Stimulated activated naive CD4-positive, alpha-beta T cell treated with Interleukin-2 at 50 U/mL for 16 hours (primary cell): ENCODE measurements around the gene HERC3.

Experiments used
- DNase-seq: peaks from one replicate; lab custom pipeline; 2025; lab: John Stamatoyannopoulos, UW

Gene HERC3

DNA sequence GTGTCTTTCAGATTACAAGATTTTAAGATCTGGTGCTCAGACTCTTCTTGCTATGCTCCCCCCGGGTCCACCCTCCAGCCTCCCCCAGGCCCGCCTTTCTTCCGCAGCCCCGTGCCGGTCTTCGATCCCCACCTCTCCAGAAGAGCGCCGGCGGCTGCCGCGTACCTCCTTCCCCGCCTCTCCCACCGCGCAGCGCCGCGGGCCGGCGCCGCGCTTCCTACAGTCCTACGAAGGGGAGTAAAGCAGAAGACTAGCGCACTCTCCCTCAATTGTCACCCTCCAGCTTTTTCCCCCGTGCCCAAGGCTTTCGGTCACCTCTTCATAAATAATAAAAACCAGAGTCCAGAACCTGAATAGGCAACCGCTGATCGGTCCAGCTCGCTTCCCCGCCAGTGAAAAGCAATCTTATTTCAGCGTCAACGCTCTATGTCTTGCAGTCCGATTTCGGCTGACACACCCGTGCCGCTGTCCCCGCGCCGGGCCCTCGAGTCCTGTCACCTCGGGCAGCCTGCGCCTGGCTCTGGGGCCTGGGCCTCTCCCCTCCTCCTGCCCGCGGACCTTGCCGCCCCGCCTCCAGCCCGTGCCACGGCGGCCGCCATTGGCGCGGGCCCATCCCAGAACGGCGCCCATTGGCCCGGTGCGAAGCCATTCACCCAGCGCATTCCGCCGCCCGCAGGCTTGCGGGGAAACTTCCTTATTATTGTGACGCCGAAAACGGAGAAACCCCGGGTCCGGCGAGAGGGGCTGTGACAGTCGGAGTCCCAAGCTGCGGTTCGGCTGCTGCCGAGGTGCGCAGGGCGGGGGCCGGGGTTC is at the start of gene HERC3:
Gene HERC3, plus strand, starts transcription at position 694 of the 813 bp plus-strand sequence. CDS start 13,344 bp downstream, outside the sequence.
- DNase-seq, result peak; percentile 86

DNA sequence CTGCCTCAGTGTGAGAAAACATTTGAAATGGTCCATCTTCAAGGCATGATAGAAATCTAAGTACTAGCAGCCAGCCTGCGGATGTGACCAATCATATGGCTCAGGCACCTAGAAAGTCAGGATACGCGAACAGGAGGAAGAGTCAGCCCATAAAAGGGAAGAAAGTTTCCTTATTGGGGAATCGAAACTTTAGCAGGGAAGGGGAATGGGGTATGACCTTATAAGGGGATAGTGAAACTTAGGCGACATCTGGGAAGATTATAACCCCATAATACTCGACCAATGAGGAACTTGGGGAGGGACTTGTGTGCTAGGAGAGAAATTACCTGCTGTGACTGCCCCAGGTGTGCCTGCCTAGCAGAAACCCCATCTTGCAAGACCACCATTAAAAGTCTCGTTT is 42.5 kb upstream of the HERC3 start:
- DNase-seq, result no peak

DNA sequence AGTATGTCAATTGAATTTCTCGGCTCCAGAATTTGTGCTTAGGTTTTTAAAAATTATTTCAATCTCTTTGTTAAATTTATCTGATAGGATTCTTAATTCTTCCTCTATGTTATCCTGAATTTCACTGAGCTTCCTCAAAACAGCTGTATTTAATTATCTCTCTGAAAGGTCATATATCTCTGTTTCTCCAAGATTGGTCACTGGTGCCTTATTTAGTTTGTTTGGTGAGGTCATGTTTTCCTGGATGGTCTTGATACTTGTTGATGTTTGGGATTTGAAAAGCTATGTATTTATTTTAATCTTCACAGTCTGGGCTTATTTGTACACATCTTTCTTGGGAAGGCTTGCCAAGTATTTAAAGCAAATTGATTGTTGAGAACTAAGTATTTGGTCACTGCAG is 24.7 kb upstream of the HERC3 start:
- no peak for DNase-seq

DNA sequence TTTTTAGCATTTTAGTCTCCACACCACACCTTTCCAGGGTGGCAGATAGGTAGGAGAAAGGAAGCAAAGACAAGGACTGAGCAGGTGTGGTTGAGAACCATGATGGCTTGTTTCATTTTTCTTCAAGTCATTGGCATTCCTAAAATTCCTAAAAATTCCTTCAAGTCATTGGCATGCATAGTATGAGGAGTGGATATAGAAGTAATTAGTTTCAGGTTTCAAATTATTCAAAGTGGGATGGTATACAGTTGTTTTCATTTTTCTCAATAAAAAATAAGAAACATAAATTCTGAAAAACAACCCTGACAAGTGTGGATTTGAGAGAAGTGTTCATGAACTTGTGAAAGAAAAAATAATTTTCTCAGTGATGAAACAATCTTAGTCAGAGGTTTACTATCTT is 22.3 kb upstream of the HERC3 start:
- no peak for DNase-seq

DNA sequence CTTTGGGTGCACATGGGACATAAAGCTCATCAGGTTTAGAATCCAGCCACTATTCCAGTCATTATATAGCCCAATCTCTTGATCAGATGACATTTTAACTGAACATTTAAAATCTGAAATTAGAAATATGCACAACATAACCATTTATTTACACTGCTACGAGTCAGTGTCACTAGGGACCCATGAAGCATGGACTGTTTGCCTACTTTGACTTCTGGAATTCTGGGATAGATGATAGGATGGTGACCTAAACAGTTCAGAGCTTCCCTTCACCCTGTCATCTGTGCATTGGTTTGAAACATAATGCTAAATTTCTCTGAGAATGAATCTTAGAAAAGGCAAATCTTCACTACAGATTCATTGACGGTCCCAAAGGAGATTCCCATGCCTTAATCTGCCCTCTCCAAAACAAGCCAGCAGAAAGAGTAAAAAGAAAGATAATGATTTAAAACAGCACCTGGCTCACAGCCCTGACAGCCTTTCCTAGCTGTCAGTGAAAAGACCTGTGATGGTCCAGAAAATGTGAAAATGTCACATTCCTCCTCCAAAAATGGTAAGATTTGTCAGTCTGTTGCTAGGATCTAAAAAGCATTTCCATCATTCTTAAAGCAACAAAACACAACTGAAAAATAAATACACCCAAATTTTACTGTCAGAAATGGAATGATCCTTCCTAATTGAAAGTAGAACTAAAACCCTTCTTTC is 18.9 kb upstream of the HERC3 start:
- no peak for DNase-seq

DNA sequence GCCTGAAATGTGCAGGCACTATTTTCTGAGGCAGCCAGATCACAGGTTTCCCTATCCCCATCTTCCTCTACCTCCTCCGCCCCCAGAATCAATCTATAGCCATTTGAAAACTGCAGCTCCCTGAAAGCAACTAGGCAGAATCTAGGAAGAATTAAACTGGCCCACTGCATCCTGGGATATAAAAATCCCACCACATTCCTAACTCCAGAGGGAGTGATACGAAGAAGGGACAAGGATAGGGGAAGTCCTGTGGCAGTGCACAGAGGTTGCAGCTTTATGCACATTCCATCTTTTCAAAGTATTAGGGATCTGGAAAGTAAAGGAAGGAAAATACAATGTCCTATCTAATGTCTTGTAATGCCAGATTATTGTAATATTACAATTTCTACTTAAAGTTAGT is 18.3 kb upstream of the HERC3 start:
- DNase-seq, result no peak

DNA sequence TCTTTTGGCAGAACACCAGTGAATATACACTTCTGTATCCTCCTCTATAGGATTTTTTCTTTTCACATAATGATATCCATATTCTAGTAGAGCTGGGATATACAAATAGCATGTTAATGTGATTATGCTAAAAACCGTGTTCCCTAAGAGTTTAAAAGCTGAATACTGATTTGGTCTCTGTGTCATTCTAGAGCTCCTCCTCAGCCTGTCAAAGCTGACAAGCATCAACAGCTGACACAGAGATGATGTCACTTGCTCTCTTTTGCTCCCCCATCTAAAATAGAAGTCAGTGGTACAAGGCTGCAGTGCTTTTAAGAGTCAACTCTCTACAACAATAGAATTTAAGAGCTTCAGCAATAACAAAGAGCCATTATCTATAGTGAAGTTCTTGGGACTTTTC is 17.1 kb upstream of the HERC3 start:
- DNase-seq, result no peak

DNA sequence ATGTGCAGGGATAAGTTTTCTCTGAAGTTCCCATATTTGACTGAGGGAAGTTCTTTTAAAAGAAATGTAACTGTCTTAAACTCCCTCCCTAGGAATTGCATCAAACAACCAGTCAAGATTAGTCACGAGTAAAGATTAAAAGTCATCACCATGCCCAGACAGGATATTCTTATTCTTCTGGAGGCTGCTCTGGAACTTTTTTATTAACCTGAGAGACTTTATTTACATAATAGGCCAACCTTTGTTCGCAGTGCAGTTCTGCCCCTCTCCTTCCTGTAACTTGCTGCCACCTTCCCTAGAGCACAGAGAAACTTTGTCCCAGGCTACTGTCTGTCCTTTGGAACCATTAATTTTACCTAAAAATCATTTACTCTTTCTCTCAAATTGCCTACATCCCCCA is 9.8 kb upstream of the HERC3 start:
- no peak for DNase-seq

DNA sequence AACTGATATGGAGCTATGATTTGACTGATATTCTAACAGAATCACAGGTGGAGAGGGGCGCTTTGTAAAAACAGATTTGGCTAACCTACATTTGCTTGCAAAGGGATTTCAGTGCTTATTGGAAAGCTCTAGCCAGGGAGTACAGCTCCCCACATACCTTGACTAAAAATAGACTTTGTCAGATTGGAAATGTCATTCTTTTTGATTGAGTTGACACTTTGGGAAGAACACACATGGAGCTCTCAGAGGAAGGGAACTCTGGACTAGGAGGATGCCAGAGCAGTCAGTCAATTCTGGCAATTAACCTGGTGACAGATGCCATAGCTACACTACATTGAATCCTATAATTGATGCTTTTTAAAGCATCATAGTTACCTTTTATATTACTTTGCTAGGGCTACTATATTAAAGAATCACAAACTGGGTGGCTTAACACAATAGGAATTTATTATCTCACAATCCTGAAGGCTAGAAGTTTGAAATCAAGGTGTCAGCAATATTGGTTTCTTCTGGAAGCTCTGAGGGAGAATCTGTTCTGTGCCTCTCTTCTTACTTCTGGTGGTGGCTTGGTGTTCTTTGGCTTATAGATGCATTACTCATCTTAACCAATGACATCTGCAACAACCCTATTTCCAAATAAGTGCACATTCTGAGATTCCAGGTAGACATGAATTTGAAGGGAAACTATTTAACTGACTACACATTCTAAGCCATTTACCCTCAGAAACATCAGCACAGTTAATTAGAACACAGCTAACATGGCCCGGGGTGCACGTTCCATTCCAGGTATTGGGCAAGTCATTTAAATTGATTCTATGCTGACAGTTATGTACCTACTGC is 8.4 kb upstream of the HERC3 start:
- no peak for DNase-seq

DNA sequence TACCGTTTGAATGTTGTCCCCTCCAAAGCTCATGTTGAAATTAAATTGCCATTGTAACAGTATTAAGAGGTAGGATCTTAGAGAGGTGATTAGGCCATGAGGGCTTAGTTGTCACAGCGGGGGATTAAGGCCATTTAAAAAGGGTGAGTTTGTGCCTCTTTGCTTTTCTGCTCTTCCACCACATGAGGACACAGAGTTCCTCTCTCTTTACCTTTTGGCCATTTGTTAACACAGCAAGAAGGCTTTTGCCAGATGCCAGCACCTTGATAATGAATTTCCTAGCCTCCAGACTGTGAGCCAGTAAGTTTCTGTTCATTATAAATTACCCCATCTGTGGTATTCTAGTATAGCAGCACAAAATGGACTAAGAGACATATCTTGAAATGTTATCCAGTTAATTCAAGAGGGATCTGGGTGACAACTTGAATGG is 7.8 kb upstream of the HERC3 start:
- DNase-seq, result no peak

DNA sequence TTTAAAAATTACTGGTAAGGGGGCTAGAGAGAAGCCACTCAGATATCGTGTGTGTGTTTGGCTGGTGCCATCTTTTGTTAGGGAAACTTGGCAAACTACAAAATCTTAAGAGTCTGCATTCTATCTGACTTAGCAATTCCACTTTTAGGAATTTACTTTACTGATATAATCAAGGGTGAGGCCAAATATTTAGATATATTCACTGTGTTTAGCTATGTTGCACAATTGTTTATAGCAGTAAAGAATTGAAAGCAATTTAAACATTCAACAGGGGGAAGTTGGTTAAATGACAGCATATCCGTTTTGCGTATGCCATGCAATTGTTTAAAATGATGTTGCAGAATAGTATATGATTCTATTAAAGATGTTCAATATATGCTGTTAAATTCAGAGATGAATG is 6.4 kb upstream of the HERC3 start:
- no peak for DNase-seq

DNA sequence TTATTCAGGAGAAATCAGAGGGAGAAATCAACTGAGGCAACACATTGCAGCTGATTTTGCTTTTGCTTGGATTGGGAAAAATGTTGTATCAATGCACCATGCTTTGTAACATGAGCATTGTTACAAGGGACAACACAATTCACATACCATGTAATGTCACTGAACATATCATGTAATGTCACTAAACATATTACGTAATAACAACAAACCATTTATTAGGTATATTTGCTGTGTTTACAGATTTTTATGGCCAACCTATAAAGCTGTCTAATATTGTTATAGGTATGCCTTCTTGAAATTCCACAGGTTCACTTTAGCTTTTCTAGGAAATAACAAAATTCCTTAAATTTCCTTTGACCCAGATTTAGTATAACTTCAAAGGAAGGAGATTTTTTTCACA is 5.0 kb upstream of the HERC3 start:
- no peak for DNase-seq

DNA sequence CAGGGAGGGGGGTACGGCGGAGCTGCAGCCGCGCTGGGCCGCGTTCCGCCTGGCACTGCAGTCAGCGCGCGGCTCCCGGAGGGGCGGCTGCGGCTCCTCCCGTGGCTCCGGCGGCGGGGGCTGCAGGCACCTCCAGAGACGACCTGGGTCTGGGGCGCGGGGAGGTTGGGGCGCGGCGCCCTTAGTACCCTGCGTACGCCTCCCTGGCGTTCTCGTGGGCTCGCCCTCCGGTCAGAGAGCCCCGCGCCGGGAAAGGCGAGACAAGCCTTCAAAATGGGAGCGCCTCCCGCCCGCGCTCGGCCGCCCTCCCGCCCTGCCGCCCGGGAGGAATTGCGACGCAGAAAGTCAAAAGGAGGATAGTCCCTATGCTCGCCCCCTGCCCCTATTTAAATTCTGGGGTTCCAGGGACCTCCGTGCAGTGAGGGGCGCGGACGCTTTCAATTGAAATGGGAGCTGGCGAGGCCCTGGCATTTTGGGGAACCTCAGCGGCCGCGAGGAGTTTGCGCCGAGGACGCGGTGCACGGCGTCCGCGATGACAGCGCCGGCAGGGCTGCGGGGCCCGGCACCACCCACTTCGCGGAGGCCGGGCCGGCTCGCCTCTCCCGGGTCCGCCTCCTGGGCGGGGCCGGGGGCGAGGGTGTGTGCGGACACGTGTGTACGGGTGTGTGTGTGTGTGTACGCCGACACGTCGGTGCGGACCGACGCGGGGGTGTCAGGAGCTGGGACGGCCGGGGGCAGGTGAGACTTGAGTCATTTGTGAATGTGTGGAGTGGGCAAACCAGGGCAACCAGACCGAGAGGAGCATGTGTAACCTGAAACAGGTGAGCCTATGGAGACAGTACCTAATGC is 544 bp downstream of the HERC3 start:
- peak; percentile 82 for DNase-seq

DNA sequence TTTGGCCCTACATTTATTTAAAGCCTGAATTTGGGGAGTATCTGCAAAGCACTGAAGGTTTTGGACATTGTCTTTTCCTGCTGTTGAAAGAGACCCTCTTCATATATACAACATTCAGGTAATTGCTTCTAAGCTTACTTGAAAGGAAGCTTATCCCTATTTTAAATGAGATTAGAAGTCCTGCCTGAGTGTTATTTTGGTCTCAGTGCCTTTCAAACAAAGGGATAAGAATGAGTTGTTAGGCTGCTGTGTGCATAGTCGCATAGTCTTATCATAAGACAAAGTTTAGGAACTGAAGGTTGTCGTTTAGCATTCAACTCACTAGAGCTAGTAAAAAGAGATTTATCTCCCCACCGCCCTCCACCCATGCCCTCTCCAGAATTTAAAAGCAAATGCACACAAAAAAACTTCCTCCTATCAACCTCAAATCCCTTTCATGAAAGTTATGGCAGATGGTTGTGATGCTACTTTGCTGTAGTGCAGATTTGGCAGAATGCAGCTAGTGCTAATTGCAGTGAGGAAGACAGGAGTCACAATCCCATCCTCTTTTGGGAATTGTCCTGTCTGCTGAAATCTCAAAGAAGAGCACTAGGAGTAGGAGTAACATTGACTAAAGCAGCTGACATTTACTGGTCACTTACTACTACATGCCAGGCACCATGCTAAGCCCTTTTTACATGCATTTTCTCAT is 5.8 kb downstream of the HERC3 start:
- no peak for DNase-seq

DNA sequence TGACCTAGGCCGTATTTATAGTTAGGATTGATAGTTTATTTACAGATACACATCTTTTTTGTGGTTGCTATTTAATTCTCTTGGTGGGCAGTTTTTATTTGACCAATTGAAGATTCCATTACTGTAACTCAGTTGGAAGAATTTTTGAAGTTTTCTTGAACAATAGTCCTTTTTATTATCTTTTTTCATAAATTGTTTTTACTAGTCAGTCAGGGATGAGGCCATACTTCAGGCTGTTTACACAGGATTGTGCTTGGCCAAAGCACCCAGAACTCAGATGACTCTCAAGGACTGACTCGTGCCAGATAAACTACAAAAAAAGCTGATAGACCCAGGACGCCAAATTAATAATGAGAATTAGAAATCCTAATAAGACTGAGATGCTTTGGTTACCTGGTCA is 7.0 kb downstream of the HERC3 start:
- DNase-seq, result no peak

DNA sequence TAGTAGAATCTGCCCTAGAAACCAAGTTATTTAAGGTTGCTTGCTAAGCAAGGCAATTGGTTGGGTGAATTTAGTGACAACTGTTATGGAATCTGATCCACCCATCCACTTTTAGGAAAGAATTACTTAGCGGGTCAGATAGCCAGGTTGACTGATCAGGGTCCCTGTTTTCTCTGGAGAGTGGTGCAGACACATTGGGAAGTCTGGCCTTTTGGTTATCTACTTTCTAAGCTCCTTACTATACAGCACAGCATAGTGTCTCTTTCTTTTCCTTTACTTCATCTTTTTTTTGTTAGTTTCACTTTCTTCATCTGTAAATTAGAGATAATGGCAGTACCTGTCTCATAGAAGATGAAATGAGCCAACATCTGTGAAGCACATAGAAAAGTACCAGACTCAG is 7.4 kb downstream of the HERC3 start:
- DNase-seq, result no peak

DNA sequence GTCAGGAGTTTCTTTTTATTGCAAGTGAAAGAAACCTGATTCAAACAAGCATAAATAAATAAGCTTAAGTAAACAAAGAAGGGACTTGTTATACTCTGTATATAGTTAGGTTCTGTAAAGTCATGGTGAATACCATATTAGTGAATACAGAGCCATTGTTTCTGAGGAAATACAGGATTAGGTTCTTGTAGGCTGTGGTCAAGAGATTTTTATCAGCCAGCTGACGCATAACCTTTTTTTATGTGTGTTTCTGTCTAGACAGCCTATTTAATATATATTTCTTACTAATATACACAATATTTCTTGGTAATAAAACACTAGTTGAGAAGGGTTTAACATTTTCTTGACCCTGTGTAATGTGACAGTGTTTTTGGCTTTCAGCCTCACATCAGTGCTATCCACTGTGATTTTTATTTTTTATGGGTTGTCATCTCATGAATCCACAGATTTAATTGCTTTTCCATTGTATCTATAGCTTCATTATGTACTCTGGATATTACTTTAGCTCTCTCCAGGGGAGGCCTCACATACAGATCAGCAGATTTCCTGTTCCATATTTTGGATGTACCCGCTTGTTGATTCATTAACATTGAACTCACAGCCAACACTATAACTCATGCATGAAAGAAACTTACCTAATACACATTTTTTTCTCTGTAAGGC is 8.0 kb downstream of the HERC3 start:
- DNase-seq, result no peak

DNA sequence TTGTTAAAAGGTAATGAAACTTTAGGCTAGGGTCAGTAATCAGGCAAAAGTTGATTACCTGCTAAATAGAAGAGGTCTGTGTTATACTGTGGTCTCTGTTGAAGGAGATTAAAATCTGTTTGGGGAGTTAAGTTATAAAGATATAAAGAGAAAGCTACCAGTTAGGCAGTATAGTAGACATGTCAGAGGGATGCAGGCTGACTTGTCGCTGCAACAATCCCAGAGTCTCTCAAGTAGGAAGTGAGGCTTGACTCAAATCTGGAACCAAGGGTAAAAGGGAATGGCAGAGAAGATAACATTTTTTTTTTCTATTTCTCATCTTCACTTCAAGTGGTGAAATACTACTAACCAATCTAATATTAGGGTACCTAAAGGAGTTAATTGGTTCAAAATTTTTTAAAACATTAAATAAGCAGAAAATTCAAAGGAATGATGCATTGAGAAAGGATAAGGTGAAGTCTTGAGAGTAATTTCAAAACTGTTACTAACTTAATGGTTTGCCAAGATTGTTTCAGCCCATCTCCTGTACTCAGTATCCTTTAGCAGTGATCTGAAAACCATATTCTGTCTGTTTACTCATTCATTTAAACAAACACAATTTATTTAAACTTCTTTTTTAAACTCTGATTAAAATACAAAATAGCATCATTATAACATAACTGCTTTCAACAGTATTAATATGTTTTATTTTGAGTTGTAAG is 12.8 kb downstream of the HERC3 start:
- no peak for DNase-seq

DNA sequence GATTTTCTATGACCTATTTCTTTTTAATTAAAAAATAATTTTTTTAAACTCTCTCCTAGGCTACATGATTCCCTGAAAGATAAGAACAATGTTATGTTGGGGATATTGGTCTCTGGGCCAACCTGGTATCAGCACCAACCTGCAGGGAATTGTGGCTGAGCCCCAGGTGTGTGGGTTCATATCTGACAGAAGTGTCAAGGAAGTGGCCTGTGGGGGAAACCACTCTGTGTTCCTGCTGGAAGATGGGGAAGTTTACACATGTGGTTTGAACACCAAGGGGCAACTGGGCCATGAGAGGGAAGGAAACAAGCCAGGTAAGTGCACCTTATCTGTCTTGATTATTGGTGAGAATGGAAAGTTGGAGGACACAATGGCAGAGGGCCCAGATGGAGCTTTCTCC is 13.5 kb downstream of the HERC3 start:
- no peak for DNase-seq

DNA sequence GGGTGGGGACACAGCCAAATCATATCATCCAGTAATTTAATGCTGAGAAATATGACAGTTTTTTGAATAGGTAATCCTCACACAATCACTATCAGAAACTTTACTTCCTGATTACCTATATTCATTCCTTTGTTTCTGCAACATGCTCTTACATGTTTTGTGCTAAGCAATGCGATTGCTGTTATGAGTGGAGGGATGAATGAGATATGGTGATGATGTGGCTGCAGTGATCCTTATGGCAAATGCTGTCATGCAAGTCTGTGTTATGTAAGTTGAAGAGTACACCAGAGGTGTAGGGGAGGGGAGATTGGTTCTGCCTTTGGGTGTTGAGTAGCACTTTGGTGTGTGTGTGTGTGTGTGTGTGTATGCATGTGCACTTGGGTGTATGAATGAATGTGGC is 14.6 kb downstream of the HERC3 start:
- no peak for DNase-seq
